CD4-positive, alpha-beta memory T cell (primary cell): Measurements from ENCODE around the gene DPYSL5. TPM values are rescaled to one million over a fixed set of nuclear protein-coding genes. Genes with fewer than 3 reads are reported as not detected.

Experiments used
- CTCF ChIA-PET: fragments of 350-600 bp; sonication (Branson Sonifier 250); formaldehyde crosslinking; loops from one replicate; lab custom pipeline; 2021; ENCODE audit warnings: inconsistent platforms; ENCODE audit not compliant: partially characterized antibody; lab: Charles Lee
- POLR2A ChIA-PET: fragments of 350-600 bp; sonication (Branson Sonifier 250); formaldehyde crosslinking; loops from one replicate; lab custom pipeline; 2021; ENCODE audit not compliant: partially characterized antibody; lab: Charles Lee
- DNase-seq, 5 donors: peaks; one replicate each; pipeline versions ENCODE4 v3.0.0 to v3.0.0-alpha.2; 2020 to 2022; ENCODE audit warnings: mixed read lengths in 1 of 5
- H3K27ac ChIP-seq: one replicate; pipeline ENCODE4 v1.7.0; 2013; ENCODE audit warnings: low read depth, low read length
- H3K27me3 ChIP-seq: 2 replicates; pipeline ENCODE4 v1.7.0; 2013; ENCODE audit warnings: mild to moderate bottlenecking, low read length, moderate library complexity; ENCODE audit not compliant: insufficient read depth
- H3K36me3 ChIP-seq: 2 replicates; pipeline ENCODE4 v1.7.0; 2013; ENCODE audit warnings: mild to moderate bottlenecking, low read length, moderate library complexity; ENCODE audit not compliant: insufficient read depth
- H3K4me1 ChIP-seq: 2 replicates; pipeline ENCODE4 v1.7.0; 2013; ENCODE audit warnings: mild to moderate bottlenecking, low read length, moderate library complexity; ENCODE audit not compliant: insufficient read depth
- H3K4me3 ChIP-seq, 2 donors: one replicate each; pipeline ENCODE4 v1.7.0; 2013; ENCODE audit warnings: low read length in 2 of 2, mild to moderate bottlenecking in 1 of 2
- H3K9me3 ChIP-seq, 2 donors: one replicate each; pipeline ENCODE4 v1.7.0; 2013; ENCODE audit warnings: low read length in 2 of 2, control low read depth in 1 of 2; ENCODE audit not compliant: control insufficient read depth in 1 of 2
- H3K27ac Mint-ChIP-seq, 7 donors: one replicate each; pipeline ENCODE4 v1.8.0; 2020 to 2021; ENCODE audit warnings: mixed read lengths in 7 of 7, mild to moderate bottlenecking in 6 of 7, inconsistent platforms in 3 of 7, moderate library complexity in 3 of 7
- H3K27me3 Mint-ChIP-seq, 2 donors: one replicate each; pipeline ENCODE4 v1.8.0; 2020 to 2021; ENCODE audit warnings: mixed read lengths in 2 of 2
- H3K36me3 Mint-ChIP-seq, 2 donors: one replicate each; pipeline ENCODE4 v1.8.0; 2020 to 2021; ENCODE audit warnings: mixed read lengths in 2 of 2, inconsistent platforms in 1 of 2, mild to moderate bottlenecking in 1 of 2
- H3K4me1 Mint-ChIP-seq, 4 donors: one replicate each; pipeline ENCODE4 v1.8.0; 2020 to 2021; ENCODE audit warnings: mixed read lengths in 4 of 4, mild to moderate bottlenecking in 1 of 4
- H3K4me3 Mint-ChIP-seq, 8 donors: one replicate each; pipeline ENCODE4 v1.8.0; 2020 to 2021; ENCODE audit warnings: mixed read lengths in 8 of 8, mild to moderate bottlenecking in 7 of 8, moderate library complexity in 6 of 8, inconsistent platforms in 3 of 8
- H3K9me3 Mint-ChIP-seq, 8 donors: one replicate each; pipeline ENCODE4 v1.8.0; 2020 to 2021; ENCODE audit warnings: mixed read lengths in 8 of 8, mild to moderate bottlenecking in 5 of 8, inconsistent platforms in 3 of 8, moderate library complexity in 1 of 8
- intact Hi-C: fragments of 100-400 bp; cut with micrococcal nuclease; formaldehyde crosslinking; loops from one replicate; pipeline ENCODE4 v1.15.1; 2023
- polyA plus RNA-seq, 2 donors: library from polyadenylated mRNA; unstranded; fragments of 300-500 nt; fragmentation: Illumina TruSeq; gene quantifications; one replicate each; pipeline ENCODE4 v1.2.3, GENCODE V29; 2021
- total RNA-seq, 2 experiments: library from RNA; stranded (reverse); gene quantifications; one replicate each; pipeline ENCODE4 v1.2.3, GENCODE V29; 2021

DPYSL5 gene
- total and polyA plus RNA-seq, 4 experiments from 2014 or later = not detected

GRCh38 chr2:26980971-26981370 is 133.0 kb downstream of the DPYSL5 start:
- Histone ChIP-seq H3K27ac (no peak overlapping the region), H3K9me3 (no peaks in the 10 kb centered on the region), H3K4me3 (no peak overlapping the region), H3K36me3 (no peaks in the 10 kb centered on the region), H3K4me1 (no peaks in the 10 kb centered on the region), H3K27me3 (no peaks in the 10 kb centered on the region)
- ChIA-PET CTCF (no interaction called here), POLR2A (no interaction called here)
- Mint-ChIP-seq H3K27me3 (no peaks in the 10 kb centered on the region), H3K36me3 (no peaks in the 10 kb centered on the region), H3K9me3 (no peaks in the 10 kb centered on the region), H3K4me1 (peaks cover 0 to 4% (median under 1%) of the 10 kb centered on the region in 4 donors), H3K27ac (peak overlapping the region in 2 of 7 donors; percentile 55 to 57), H3K4me3 (no peak overlapping the region)
- no peak for DNase-seq
- intact Hi-C loops = no loop called here

- Histone ChIP-seq H3K4me3 (no peak overlapping the region), H3K36me3 (no peaks in the 10 kb centered on the region), H3K27ac (no peak overlapping the region), H3K4me1 (no peaks in the 10 kb centered on the region), H3K27me3 (no peaks in the 10 kb centered on the region), H3K9me3 (no peaks in the 10 kb centered on the region)
- Mint-ChIP-seq H3K4me3 (no peak overlapping the region), H3K9me3 (no peaks in the 10 kb centered on the region), H3K27ac (no peak overlapping the region), H3K36me3 (no peaks in the 10 kb centered on the region), H3K4me1 (peaks cover 0 to 4% (median under 1%) of the 10 kb centered on the region in 4 donors), H3K27me3 (no peaks in the 10 kb centered on the region)
- peak in 3 of 5 donors; percentile 5 to 20 (median 12) for DNase-seq
- intact Hi-C loops = no loop called here
- CTCF ChIA-PET = interaction anchor here (0.7 to 1.6 kb wide), 3 partner anchors 11 to 25 kb away, joined by 3 to 4 read pairs (median 3); no protein-coding TSS in a partner anchor
- POLR2A ChIA-PET = no interaction called here
Measured at GRCh38 chr2:26982102-26982742, 134.3 kb downstream of the DPYSL5 start.

- Histone ChIP-seq H3K27ac (no peak overlapping the region), H3K36me3 (no peaks in the 10 kb centered on the region), H3K4me1 (no peaks in the 10 kb centered on the region), H3K27me3 (no peaks in the 10 kb centered on the region), H3K4me3 (no peak overlapping the region), H3K9me3 (no peaks in the 10 kb centered on the region)
- ChIA-PET CTCF (interaction anchor here (0.9 kb wide), 1 partner anchor 22 kb away, joined by 4 read pairs; no protein-coding TSS in a partner anchor), POLR2A (no interaction called here)
- H3K4me1 Mint-ChIP-seq = peaks cover 0 to 4% (median under 1%) of the 10 kb centered on the region in 4 donors
- intact Hi-C loops = no loop called here
- no peaks in the 10 kb centered on the region for H3K9me3 Mint-ChIP-seq
- no peaks in the 10 kb centered on the region for H3K27me3 Mint-ChIP-seq
- no peak for DNase-seq
- no peak overlapping the region for H3K27ac Mint-ChIP-seq
- H3K4me3 Mint-ChIP-seq = no peak overlapping the region
- H3K36me3 Mint-ChIP-seq = no peaks in the 10 kb centered on the region
Measured at GRCh38 chr2:26983746-26984145, 135.8 kb downstream of the DPYSL5 start.

- no peaks in the 10 kb centered on the region for H3K36me3 ChIP-seq
- no peak for DNase-seq
- H3K36me3 Mint-ChIP-seq = no peaks in the 10 kb centered on the region
- no peaks in the 10 kb centered on the region for H3K4me1 ChIP-seq
- H3K4me3 Mint-ChIP-seq = no peak overlapping the region
- H3K27ac ChIP-seq = no peak overlapping the region
- H3K27me3 Mint-ChIP-seq = no peaks in the 10 kb centered on the region
- no peak overlapping the region for H3K27ac Mint-ChIP-seq
- H3K9me3 Mint-ChIP-seq = no peaks in the 10 kb centered on the region
- peaks cover 0 to 4% (median under 1%) of the 10 kb centered on the region in 4 donors for H3K4me1 Mint-ChIP-seq
- no peak overlapping the region for H3K4me3 ChIP-seq
- no peaks in the 10 kb centered on the region for H3K27me3 ChIP-seq
- H3K9me3 ChIP-seq = no peaks in the 10 kb centered on the region
- ChIA-PET CTCF (interaction anchor here (1.1 kb wide), 1 partner anchor 31 kb away, joined by 3 read pairs; no protein-coding TSS in a partner anchor), POLR2A (no interaction called here)
- intact Hi-C loops = no loop called here
Measured at GRCh38 chr2:26985807-26986206, 137.9 kb downstream of the DPYSL5 start.

GRCh38 chr2:26986576-26986975 is 138.6 kb downstream of the DPYSL5 start:
- intact Hi-C loops = no loop called here
- Mint-ChIP-seq H3K4me3 (no peak overlapping the region), H3K27me3 (no peaks in the 10 kb centered on the region), H3K27ac (no peak overlapping the region), H3K9me3 (no peaks in the 10 kb centered on the region), H3K36me3 (no peaks in the 10 kb centered on the region), H3K4me1 (peaks cover 0 to 4% (median under 1%) of the 10 kb centered on the region in 4 donors)
- H3K27me3 ChIP-seq = no peaks in the 10 kb centered on the region
- no peak overlapping the region for H3K27ac ChIP-seq
- H3K36me3 ChIP-seq = no peaks in the 10 kb centered on the region
- no peaks in the 10 kb centered on the region for H3K4me1 ChIP-seq
- POLR2A ChIA-PET = no interaction called here
- no peak overlapping the region for H3K4me3 ChIP-seq
- CTCF ChIA-PET = interaction anchor here (1.1 kb wide), 1 partner anchor 30 kb away, joined by 3 read pairs; no protein-coding TSS in a partner anchor
- H3K9me3 ChIP-seq = no peaks in the 10 kb centered on the region
- no peak for DNase-seq

- Histone ChIP-seq H3K36me3 (no peaks in the 10 kb centered on the region), H3K27ac (no peak overlapping the region), H3K9me3 (no peaks in the 10 kb centered on the region), H3K4me1 (no peaks in the 10 kb centered on the region), H3K4me3 (no peak overlapping the region), H3K27me3 (no peaks in the 10 kb centered on the region)
- CTCF ChIA-PET = interaction anchor here (1.3 to 1.4 kb wide), 2 partner anchors 22 to 27 kb away, joined by 3 to 4 read pairs; no protein-coding TSS in a partner anchor
- Mint-ChIP-seq H3K27me3 (no peaks in the 10 kb centered on the region), H3K4me3 (no peak overlapping the region), H3K27ac (no peak overlapping the region), H3K4me1 (no peaks in the 10 kb centered on the region), H3K36me3 (peaks cover 0 to under 1% of the 10 kb centered on the region in 2 donors), H3K9me3 (no peaks in the 10 kb centered on the region)
- POLR2A ChIA-PET = no interaction called here
- intact Hi-C loops = no loop called here
- DNase-seq = no peak
Measured at GRCh38 chr2:26988058-26988860, 140.3 kb downstream of the DPYSL5 start.

GRCh38 chr2:26989156-26989555 is 141.2 kb downstream of the DPYSL5 start:
- POLR2A ChIA-PET = no interaction called here
- Mint-ChIP-seq H3K27me3 (no peaks in the 10 kb centered on the region), H3K9me3 (no peaks in the 10 kb centered on the region), H3K4me1 (no peaks in the 10 kb centered on the region), H3K27ac (no peak overlapping the region), H3K36me3 (peaks cover 0 to 6% of the 10 kb centered on the region in 2 donors), H3K4me3 (no peak overlapping the region)
- no peaks in the 10 kb centered on the region for H3K9me3 ChIP-seq
- H3K27ac ChIP-seq = no peak overlapping the region
- H3K4me1 ChIP-seq = no peaks in the 10 kb centered on the region
- DNase-seq = no peak
- no peaks in the 10 kb centered on the region for H3K36me3 ChIP-seq
- CTCF ChIA-PET = interaction anchor here (0.8 kb wide), 1 partner anchor 28 kb away, joined by 4 read pairs; no protein-coding TSS in a partner anchor
- H3K27me3 ChIP-seq = no peaks in the 10 kb centered on the region
- no peak overlapping the region for H3K4me3 ChIP-seq
- intact Hi-C loops = no loop called here
